Measurements from ENCODE around the gene YIPF1.

YIPF1 gene

DNA sequence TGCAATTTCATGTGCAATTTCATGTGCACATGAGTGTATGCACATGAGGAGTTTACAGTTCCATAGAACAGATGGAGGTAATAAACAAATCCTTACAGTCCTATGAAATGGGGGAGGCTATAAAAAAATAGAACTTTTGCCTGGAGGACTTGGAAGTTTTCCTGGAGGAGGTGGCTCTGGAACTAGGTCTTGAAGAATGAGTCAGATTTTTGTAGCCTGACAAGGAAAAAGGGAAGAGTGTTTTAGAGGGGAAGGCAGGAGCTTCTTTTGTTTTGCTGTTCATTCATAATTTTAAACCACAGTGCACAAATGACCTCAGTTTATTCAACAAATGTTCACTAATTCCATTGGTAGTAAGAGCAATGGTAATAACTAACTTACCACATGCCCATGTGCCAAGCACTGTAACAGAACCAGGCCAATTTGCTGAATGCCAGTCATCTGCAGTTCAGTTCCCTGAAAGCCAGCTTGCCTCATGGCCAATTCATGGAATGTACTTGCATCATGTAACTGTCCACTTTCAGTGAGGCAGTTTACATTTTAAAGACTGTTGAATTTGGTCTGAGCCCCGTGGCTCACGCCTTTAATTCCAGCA is 7.1 kb upstream of the YIPF1 start:
- H3K27ac ChIP-seq (ENCODE audit: poor library complexity, severe bottlenecking) = peak overlapping the region; percentile 37
- H3K27me3 ChIP-seq (ENCODE audit: insufficient read depth, poor library complexity, severe bottlenecking) = no peaks in the 10 kb centered on the region
- peaks cover 5% of the 10 kb centered on the region for H3K4me1 ChIP-seq (ENCODE audit: insufficient read depth, poor library complexity, severe bottlenecking)
- no peak overlapping the region for H3K4me3 ChIP-seq (ENCODE audit: severe bottlenecking)
- H3K9me3 ChIP-seq (ENCODE audit: severe bottlenecking) = no peaks in the 10 kb centered on the region
- no peak for DNase-seq (ENCODE audit: low spot score)
- no peaks in the 10 kb centered on the region for H3K36me3 ChIP-seq (ENCODE audit: low read depth)
- ATAC-seq (ENCODE audit: low read depth) = peak; percentile 52; the same call in 2 of the 3 replicates
- no peak for TF ChIP-seq CTCF (IDR thresholded peaks at IDR 0.05; ENCODE audit: poor library complexity, severe bottlenecking)

DNA sequence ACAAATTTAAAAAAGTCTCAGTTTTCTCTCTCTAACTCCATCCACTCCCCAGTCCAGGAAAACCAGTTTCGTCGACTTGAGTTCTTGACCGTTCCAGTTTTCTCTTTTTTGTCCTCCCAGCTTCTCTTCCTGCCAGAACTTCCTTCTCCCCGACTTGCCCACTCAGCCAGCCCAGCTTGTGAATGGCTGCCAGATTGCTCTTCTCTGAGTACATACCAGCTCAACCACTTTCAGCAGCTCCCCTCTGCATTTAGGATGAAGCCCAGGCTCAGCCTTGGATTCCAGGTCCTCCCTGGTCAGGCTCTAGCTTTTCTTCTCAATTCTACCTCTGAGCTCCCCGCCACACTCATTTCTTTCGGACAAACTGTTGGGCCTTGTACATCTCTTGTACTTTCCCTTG is 5.8 kb upstream of the YIPF1 start:
- TF ChIP-seq CTCF (IDR thresholded peaks at IDR 0.05; ENCODE audit: poor library complexity, severe bottlenecking) = no peak
- H3K4me1 ChIP-seq (ENCODE audit: insufficient read depth, poor library complexity, severe bottlenecking) = peaks cover 6% of the 10 kb centered on the region
- H3K4me3 ChIP-seq (ENCODE audit: severe bottlenecking) = no peak overlapping the region
- DNase-seq (ENCODE audit: low spot score) (no peak), ATAC-seq (ENCODE audit: low read depth) (no peak)
- H3K36me3 ChIP-seq (ENCODE audit: low read depth) = no peaks in the 10 kb centered on the region
- H3K27me3 ChIP-seq (ENCODE audit: insufficient read depth, poor library complexity, severe bottlenecking) = no peaks in the 10 kb centered on the region
- no peak overlapping the region for H3K27ac ChIP-seq (ENCODE audit: poor library complexity, severe bottlenecking)
- no peaks in the 10 kb centered on the region for H3K9me3 ChIP-seq (ENCODE audit: severe bottlenecking)

GRCh38 chr1:53894644-53895043 is 5.0 kb upstream of the YIPF1 start:
- Histone ChIP-seq H3K27me3 (ENCODE audit: insufficient read depth, poor library complexity, severe bottlenecking) (no peaks in the 10 kb centered on the region), H3K36me3 (ENCODE audit: low read depth) (no peaks in the 10 kb centered on the region), H3K4me1 (ENCODE audit: insufficient read depth, poor library complexity, severe bottlenecking) (peaks cover 9% of the 10 kb centered on the region), H3K4me3 (ENCODE audit: severe bottlenecking) (no peak overlapping the region), H3K9me3 (ENCODE audit: severe bottlenecking) (no peaks in the 10 kb centered on the region), H3K27ac (ENCODE audit: poor library complexity, severe bottlenecking) (no peak overlapping the region)
- no peak for TF ChIP-seq CTCF (IDR thresholded peaks at IDR 0.05; ENCODE audit: poor library complexity, severe bottlenecking)
- no peak for ATAC-seq (ENCODE audit: low read depth)
- DNase-seq (ENCODE audit: low spot score) = no peak

DNA sequence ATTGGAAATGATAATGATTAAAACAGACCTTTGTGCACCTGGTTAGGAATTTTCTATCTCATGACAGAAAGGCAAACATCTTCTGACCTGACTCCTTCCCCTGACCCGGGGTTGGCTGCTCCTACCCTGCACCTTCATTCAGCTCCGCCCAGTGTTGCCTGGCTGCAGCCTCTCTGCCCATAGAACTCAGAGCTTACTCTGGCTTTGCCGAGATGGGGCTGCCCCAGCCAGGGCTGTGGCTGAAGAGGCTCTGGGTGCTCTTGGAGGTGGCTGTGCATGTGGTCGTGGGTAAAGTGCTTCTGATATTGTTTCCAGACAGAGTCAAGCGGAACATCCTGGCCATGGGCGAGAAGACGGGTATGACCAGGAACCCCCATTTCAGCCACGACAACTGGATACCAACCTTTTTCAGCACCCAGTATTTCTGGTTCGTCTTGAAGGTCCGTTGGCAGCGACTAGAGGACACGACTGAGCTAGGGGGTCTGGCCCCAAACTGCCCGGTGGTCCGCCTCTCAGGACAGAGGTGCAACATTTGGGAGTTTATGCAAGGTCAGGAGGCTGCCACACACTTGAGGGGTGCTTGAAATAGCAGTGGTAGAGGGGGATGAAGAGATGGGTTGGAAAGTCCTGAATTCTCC is 4.5 kb upstream of the YIPF1 start, which contains the start of gene DIO1:
Gene DIO1 (plus strand): TSS at position 189 of the 638 bp plus-strand sequence. CDS start 24 bp downstream, at position 213.
- DNase-seq (ENCODE audit: low spot score) (no peak), ATAC-seq (ENCODE audit: low read depth) (no peak)
- H3K9me3 ChIP-seq (ENCODE audit: severe bottlenecking) = no peaks in the 10 kb centered on the region
- no peaks in the 10 kb centered on the region for H3K36me3 ChIP-seq (ENCODE audit: low read depth)
- H3K27me3 ChIP-seq (ENCODE audit: insufficient read depth, poor library complexity, severe bottlenecking) = no peaks in the 10 kb centered on the region
- TF ChIP-seq CTCF (IDR thresholded peaks at IDR 0.05; ENCODE audit: poor library complexity, severe bottlenecking) = no peak
- peaks cover 9% of the 10 kb centered on the region for H3K4me1 ChIP-seq (ENCODE audit: insufficient read depth, poor library complexity, severe bottlenecking)
- no peak within 1 kb of the TSS for H3K27ac ChIP-seq (ENCODE audit: poor library complexity, severe bottlenecking)
- H3K4me3 ChIP-seq (ENCODE audit: severe bottlenecking) = no peak within 1 kb of the TSS

DNA sequence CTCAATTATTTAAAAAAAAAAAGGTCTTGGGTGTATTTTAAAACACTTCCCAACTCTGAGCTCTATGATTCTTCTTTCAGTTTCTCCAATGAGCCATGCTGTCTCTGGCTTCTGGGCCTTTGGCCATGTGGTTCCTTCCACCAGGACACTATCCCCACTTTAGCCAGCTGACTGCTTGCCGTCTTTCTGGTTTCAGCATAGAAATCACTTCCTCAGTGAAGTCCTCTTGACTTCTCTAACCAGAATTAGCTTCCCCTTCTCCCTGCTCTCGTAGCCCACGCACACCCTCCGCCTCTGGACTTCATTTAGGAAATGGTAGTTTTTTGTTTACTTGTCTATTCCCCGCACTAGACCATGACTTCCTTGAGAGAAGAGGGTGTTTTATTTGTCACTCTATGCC is 3.3 kb upstream of the YIPF1 start:
- DNase-seq (ENCODE audit: low spot score) (no peak), ATAC-seq (ENCODE audit: low read depth) (no peak)

More for the DNA sequence above, 3.3 kb upstream of the YIPF1 start:
- H3K4me1 ChIP-seq (ENCODE audit: insufficient read depth, poor library complexity, severe bottlenecking) = peaks cover 9% of the 10 kb centered on the region
- H3K27ac ChIP-seq (ENCODE audit: poor library complexity, severe bottlenecking) = no peak overlapping the region
- no peaks in the 10 kb centered on the region for H3K9me3 ChIP-seq (ENCODE audit: severe bottlenecking)
- H3K27me3 ChIP-seq (ENCODE audit: insufficient read depth, poor library complexity, severe bottlenecking) = no peaks in the 10 kb centered on the region
- H3K4me3 ChIP-seq (ENCODE audit: severe bottlenecking) = no peak overlapping the region
- no peak for TF ChIP-seq CTCF (IDR thresholded peaks at IDR 0.05; ENCODE audit: poor library complexity, severe bottlenecking)
- no peaks in the 10 kb centered on the region for H3K36me3 ChIP-seq (ENCODE audit: low read depth)

All from RWPE2 (cell line).